HG02798 (cell line): ENCODE data around the gene IL15.
"Not testable (repeated sequence)": the region's sequence is repeated elsewhere in the genome, so short reads cannot be mapped to it uniquely, and the experiment has no call there.

Experiments used
- ATAC-seq: cut with Tn5 transposase; IDR thresholded peaks from one replicate; pipeline ENCODE4 v1.9.1; 2021; ENCODE audit warnings: mild to moderate bottlenecking; ENCODE audit not compliant: unreplicated experiment, poor library complexity

IL15 gene

GRCh38 chr4:141692081-141692480 lies 55.7 kb downstream of the IL15 start:
- no peak for ATAC-seq

- ATAC-seq = no peak
These were observed 60.7 kb downstream of the IL15 start for GRCh38 chr4:141697116-141697515.

DNA sequence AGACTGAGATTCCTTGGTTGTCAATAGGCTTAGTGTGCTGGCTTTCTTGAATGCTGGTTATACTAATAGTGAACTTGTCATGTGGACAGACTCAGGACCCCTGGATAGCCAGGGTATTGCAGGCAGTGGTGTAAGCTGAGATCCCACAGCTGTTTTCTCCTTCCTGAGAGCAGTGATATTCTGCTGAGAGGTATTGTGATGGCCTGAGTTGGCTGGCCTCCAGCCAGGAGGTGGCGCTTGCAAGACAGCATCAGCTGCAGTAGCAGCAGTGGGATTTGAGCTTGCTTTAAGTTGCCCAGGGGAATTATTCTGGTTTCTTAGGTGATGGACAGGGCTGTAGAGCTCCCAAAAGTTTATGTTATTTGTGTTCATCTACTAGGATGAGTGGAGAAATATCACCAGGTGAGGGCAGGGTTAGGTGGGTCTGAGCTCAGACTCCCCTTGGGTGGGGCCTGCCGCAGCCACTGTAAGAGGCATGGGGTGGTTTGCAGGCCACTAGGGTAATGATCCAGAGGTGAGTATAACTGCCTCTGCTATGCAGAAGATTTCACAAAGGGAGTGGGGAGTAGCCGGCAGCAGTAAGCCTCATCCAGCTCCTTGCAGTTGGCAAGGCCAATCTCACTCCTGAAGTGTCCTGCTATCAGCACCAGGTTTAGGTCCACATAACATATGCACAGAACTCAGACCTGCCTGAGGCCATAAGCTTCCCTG lies 66.2 kb downstream of the IL15 start:
- no peak for ATAC-seq

GRCh38 chr4:141703497-141703896 lies 67.1 kb downstream of the IL15 start:
- no peak for ATAC-seq

DNA sequence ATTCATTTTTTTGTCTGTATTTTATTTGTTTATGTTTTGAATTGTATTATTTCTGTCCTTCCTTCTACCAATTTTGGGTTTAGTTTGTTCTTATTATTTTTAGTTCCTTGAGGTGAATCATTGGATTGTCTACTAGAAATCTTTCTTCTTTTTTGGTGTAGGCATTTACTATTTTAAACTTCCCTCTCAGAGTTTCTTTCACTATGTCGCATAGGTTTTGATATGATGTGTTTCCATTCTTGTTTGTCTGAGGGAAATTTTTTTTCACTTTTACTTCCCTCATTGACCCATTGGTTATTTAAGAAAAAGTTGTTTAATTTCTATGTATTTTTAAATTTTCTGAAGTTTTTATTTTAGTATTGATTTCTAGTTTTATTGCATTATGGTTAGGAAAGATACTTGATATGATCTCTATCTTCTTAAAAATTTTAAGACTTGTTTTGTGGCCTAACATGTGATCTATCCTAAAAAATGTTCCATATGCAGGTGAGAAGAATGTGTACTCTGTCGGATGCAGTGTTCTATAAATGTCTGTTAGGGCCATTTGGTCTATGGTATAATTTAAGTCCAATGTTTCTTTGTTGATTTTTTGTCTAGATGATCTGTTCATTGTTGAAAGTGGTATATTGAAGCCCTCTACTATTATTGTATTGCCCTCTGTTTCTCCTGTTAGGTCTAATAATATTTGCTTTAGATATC lies 68.8 kb downstream of the IL15 start:
- peak; percentile 72 for ATAC-seq

DNA sequence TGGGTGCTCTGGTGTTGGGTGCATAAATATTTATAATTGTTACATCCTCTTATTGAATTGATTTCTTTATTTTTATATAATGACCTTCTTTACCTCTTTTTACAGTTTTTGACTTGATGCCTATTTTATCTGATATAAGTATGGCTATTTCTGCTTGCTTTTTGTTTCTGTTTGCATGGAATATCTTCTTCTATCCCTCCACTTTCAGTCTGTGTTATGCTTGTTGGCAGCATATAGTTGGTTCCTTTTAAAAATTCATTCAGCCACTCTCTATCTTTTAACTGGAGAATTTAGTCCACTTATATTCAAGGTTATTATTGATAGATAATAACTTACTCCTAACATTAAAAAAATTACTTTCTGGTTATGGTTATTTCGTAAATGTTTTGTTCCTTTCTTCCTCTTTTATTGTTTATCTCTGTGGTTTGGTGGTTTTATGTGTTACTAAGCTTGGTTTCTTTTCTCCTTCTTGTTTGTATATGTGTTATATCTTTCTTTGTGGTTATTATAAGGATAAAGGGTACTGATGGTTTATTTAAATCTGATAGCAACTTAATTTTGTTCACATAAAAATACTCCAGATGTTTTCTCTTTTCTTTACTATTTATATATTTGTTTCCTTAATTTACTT lies 69.5 kb downstream of the IL15 start:
- peak; percentile 45 for ATAC-seq

DNA sequence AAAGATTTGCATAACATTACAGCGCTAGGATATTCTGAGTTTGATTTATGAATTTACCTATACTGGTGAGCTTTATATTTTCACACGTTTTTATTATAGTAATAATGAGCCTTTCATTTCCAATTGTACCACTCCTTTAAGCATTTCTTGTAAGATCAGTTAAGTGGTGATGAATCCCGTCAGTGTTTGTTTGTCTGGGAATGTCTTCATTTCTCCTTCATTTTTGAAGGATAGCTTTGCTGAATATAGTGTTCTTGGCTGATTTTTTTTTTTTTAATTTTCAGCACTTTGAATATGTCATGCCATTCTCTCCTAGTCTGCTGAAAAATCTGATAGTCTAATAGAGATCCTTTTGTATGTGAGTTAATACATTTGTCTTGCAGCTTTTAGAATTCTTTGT lies 70.1 kb downstream of the IL15 start:
- no peak for ATAC-seq

DNA sequence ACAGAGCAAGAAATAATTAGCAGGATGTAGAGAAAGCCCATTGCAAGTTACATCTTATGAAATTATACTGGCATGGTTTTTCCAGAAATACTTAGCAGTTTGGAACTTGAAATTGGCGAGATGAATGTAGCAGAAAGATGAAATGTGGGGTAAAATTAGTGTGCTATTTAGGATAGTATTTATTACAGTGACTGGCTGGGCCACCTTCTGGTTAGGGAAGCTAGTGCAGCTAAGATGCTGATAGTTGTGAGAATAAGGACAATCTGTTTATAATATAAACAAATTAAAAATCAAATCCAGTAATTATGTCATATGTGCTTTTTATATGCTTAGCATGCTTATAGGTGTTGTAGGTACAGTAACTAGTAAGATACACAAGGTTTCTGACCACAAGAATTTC lies 74.8 kb downstream of the IL15 start:
- ATAC-seq = peak; percentile 59

- ATAC-seq = no peak
These were observed 76.8 kb downstream of the IL15 start for GRCh38 chr4:141713185-141713584.

- ATAC-seq = no peak
These were observed 77.5 kb downstream of the IL15 start for GRCh38 chr4:141713771-141714445.

DNA sequence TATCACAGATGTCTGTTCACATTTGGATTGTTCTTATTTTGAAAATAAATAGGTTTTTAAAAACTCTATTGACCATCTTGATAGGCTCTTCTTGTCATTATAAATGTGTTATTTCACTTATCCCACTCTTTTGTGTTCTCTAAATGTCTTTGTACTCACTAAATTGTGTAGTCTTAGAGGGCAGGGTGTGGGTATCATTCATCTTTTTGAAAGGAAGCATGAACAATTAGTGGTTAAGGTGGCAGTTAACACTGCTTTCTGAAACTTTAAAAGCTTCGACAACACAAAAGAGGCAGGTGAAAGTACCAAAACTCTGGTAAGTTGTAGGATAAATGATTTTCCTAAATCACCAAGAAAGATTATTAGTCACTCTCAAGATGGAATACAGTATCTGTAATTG lies 83.2 kb downstream of the IL15 start:
- ATAC-seq = peak; percentile 36

DNA sequence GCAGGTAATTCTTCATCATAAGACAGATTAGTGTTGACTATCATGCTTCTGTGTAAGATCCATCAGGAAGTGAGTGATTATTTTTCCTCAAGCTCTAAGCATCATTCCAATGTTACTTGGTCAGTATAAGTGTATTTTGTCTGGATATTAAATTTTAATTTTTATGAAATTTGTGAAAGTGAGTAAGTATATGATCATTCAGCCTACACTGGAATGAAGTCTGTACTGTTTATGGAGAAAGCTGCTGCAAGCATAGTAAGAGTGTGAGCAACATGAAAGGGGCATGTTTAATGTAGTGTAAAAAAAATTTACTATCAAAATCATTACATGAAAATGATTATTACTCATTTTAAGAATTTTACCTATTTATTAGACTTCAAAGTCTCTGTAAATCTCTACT lies 84.8 kb downstream of the IL15 start:
- no peak for ATAC-seq

DNA sequence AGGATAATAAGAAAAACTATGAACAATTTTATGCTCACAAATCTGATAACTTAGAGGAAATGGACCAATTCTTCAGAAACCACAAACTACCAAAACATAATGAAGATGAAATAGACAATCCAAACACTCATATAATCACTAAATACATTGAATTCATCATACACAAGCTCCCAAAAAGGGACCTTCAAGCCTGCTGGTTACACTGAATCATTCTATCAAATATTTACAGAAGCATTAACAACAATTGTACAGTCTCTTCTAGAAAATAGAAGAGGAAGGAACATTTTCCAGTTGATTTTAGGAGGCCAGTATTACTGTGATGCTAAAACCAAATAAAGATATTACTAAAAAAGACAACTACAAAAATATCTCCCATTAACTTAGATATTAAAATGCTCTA lies 88.3 kb downstream of the IL15 start:
- ATAC-seq = no peak

- ATAC-seq = no peak
These were observed 91.0 kb downstream of the IL15 start for GRCh38 chr4:141727420-141727819.

DNA sequence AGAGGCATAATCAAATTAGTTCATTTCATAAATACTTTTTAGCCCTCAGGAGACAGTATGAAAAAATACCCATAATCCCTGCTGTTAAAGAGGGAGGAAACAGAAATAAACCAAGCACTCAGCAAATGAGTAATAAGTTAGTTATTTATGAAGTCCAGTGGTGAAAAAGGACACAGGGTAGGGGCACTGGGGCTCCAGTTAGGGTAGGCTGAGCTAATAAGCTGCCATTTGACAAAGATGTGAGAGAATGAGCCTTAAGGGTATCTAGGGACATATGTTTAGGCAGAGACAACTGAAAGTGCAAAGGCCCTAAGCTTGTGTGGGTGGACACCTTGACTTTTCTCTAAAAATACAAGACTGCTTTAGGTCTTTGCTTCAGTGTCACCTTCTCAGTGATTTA lies 94.4 kb downstream of the IL15 start:
- ATAC-seq = peak; percentile 65

- ATAC-seq = no peak
These were observed 95.1 kb downstream of the IL15 start for GRCh38 chr4:141731481-141731880.

GRCh38 chr4:141739636-141740035 lies 103.3 kb downstream of the IL15 start:
- ATAC-seq = no peak

- no peak for ATAC-seq
These were observed 109.6 kb downstream of the IL15 start for GRCh38 chr4:141746026-141746425.

- not testable (repeated sequence) for ATAC-seq
These were observed 115.4 kb downstream of the IL15 start for GRCh38 chr4:141751806-141752205.

- no peak for ATAC-seq
These were observed 120.9 kb downstream of the IL15 start for GRCh38 chr4:141757287-141757686.

GRCh38 chr4:141759796-141760425 lies 123.5 kb downstream of the IL15 start:
- ATAC-seq = no peak
